NCI-H748 treated with DMSO at 0.1 percent for 48 hours (cell line): ENCODE results near the gene ELAVL3.
"Not testable (repeated sequence)": the region's sequence is repeated elsewhere in the genome, so short reads cannot be mapped to it uniquely, and the experiment has no call there.

Experiments
- DNase-seq: peaks from one replicate; lab custom pipeline; 2025; lab: John Stamatoyannopoulos, UW

ELAVL3 gene

GRCh38 chr19:11435833-11436313 lies 45.0 kb downstream of the ELAVL3 start:
- DNase-seq: no peak

DNA sequence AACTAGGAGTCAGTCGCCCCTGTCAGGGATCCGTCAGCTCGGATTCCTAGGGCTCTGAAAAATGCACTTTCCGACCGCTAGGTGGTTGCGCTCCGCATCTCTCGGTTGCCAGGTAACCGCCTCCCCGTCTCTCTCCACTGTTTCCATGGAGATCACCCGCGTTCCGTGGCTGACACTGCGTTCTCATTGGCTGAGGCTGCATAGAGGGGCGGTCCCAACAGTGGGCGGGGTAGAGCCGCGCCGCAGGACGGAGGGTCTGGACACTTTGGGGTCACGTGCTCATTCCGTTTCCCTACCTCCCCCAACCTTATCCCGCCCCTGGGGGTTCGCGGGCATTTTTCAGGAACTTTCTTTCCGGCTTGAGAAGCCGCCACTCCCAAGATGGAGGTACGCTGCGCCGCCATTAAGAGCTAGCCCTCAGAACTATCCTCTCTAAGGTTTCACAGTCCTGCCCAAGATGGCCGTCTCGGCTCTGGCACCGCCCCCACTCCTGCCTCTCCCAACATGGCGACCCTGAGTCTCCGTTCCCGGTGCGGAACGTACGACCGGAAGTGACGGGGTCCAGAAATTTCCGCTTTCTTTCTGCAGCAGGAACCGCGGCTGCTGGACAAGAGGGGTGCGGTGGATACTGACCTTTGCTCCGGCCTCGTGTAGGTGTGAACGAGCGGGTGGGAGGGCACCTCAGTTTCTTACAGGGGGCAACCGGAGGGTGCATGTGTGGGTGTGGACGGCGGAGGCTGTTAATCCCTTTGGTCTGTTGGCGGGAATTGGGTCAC lies 45.6 kb downstream of the ELAVL3 start, which contains the start of the genes ODAD3 and PRKCSH:
Gene ODAD3 (minus strand): TSS at position 65 of the 776 bp plus-strand sequence. CDS start 105 bp downstream, outside the sequence.
Gene PRKCSH (plus strand): TSS at position 579 of the 776 bp plus-strand sequence. CDS start 483 bp downstream, outside the sequence.
- DNase-seq: peak; percentile 92

- DNase-seq: no peak
These were observed 46.2 kb downstream of the ELAVL3 start for GRCh38 chr19:11434703-11435056.

DNA sequence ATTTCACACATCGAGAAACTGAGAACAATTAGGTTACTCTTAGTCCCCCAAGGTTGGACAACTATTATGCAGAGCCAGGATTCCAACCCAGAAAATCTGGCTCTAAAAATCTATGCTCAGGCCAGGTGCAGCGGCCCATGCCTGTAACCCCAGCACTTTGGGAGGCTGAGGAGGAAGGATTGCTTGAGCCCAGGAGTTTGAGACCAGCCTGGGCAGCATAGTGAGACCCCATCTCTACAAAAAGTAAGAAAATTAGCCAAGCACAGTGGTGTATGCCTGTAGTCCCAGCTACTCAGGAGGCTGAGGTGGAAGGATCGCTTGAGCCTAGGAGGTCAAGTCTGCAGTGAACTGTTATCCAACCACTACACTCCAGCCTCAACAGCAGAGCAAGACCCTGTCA lies 47.3 kb downstream of the ELAVL3 start:
- DNase-seq: not testable (repeated sequence)

DNA sequence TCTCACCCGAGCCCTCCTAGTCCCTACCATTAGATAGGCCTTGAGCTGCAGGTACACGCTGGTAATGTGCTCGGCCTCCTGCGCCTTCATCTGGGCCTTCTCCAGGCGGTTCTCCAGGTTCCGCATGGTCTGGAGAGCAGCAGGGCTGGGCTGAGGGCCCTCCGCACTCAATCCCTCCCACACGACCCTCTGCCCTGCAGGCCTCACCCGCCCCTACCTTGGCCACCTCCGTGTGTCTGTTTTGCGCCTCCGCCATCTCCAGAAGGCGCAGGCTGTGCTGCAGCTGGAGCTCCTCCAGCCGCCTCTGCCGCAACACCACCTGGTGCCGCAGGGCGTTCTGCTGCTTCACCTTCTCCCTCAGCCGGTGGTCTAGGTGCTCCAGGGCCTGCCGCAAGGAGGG lies 54.2 kb downstream of the ELAVL3 start:
- no peak for DNase-seq

GRCh38 chr19:11425719-11426457 lies 55.0 kb downstream of the ELAVL3 start:
- no peak for DNase-seq

GRCh38 chr19:11423791-11424181 lies 57.1 kb downstream of the ELAVL3 start:
- DNase-seq: no peak

GRCh38 chr19:11423164-11423790 lies 57.6 kb downstream of the ELAVL3 start:
- no peak for DNase-seq

GRCh38 chr19:11422163-11423065 lies 58.4 kb downstream of the ELAVL3 start:
- DNase-seq: no peak

DNA sequence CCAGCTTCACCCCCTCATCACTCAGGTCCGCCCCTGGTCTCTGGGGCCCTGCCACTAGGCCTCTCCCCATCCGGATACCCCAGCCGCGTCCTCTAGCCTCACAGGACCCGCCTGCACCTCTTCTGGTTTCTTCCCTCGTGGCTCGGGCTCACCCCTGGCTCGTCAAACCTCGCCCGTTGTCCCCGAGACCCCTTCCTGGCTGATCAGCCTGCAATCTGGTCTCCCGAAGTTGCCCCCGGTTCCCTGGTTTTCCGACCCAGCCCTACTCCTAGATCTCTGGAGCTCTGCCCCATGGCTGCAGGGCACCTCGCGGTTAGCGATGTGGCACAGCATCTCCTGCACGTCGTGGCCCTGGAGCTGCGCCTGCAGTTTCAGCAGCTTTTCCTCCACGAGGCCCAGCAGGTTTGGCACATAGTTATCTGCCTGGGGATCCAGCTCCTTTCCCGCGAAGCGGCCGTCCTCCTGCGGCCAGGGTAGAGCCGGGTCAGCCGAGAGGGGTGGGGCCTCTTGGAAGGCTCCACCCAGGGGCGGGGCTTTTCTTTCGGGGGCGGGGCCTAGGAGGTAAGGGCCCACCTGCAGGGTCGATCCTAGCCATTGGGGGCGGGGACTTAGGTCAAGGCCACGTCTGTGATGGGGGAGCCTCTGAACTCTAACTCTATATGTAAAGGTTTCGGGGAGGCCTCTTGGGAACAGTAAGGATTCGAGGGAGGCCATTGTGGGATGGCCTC lies 59.3 kb downstream of the ELAVL3 start:
- DNase-seq: no peak

DNA sequence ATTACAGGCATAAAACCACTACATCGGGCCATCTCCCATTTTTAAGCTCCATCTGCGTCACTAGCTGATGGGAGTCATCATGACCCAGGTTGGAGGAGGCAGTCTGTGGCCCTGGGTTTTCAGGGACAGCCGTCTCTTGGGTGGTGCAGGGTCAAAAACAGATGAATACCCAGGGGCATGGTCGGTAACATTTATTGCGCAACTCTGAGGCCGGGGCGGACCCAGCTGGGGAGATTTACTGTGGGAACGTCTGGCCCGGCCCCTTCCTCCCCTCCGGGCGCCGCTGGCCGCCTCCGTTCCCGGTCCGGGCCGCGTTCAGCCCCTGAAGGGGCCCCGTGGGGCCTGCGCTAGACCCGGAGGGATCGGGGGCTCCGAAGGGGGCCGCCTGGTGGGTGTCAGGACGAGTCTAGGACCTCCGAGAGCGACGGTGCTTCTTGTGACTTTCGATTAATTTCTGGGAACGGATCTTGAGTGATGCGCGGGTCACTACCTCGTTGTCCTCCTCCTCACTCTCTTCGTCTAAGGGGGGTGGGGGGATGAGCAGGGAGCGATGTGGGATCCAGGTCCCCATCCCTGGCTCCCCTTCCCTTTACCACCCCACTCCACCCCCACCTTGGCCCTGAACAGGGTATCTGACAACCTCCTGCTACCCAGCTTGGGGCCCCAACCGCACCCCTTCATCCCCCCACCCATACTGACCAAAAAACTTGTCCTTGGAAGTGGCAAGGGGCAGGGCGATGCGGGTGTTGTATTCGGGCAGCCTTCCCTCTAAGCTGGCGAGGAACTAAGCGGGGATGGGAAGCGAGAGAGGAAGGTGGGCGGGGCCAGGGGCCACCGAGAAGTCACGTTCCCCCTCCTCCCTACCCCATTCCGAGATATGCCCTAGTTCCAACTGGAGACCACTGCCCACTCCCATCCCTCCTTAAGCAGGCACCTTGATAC lies 60.1 kb downstream of the ELAVL3 start:
- DNase-seq: no peak

GRCh38 chr19:11418549-11419506 lies 62.0 kb downstream of the ELAVL3 start, which contains the start of gene RGL3:
Gene RGL3 (minus strand): TSS chr19:11419314. CDS start chr19:11419278, 36 bp downstream.
- peak; percentile 69 for DNase-seq

DNA sequence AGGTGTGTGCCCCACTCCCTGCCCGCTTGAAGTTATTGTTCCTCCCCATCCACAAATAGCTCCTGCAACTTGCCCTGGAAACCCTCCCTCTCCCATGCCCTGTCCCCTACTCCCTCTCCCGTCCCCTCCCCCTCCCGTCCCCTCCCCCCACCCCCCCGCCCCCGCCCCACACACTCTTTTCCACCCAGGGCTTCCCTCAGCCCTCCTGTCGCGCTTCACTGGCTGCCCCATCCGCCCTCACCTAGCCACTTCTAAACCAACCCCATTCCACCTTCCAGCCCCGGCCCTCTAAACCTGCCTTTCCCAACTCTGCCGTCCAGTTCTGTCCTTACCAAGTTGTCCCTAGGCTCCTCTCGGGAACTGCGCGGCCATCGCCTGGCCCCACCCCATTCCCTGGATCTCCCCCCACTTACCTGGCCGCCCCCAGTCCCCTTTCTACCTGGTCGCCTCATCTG lies 62.7 kb downstream of the ELAVL3 start:
- peak; percentile 52 for DNase-seq

- DNase-seq: no peak
These were observed 64.3 kb downstream of the ELAVL3 start for GRCh38 chr19:11416346-11417052.

GRCh38 chr19:11414544-11414943 lies 66.3 kb downstream of the ELAVL3 start:
- no peak for DNase-seq

GRCh38 chr19:11410682-11411081 lies 70.2 kb downstream of the ELAVL3 start:
- no peak for DNase-seq

GRCh38 chr19:11408591-11408990 lies 72.3 kb downstream of the ELAVL3 start:
- DNase-seq: no peak
